Activated T-cell treated with anti-CD3 and anti-CD28 coated beads for 24 hours (primary cell): ENCODE results near the gene SDCBP2.

Experiments
- DNase-seq: peaks from one replicate; pipeline ENCODE4 v3.0.0-alpha.2; 2020; ENCODE audit warnings: low read depth

SDCBP2 gene

GRCh38 chr20:1273366-1273765, 55.6 kb downstream of the SDCBP2 start:
- DNase-seq = no peak

- DNase-seq = no peak
Measured at GRCh38 chr20:1272368-1273100, 56.4 kb downstream of the SDCBP2 start.

GRCh38 chr20:1269850-1270249, 59.1 kb downstream of the SDCBP2 start:
- DNase-seq = no peak

GRCh38 chr20:1269235-1269634, 59.7 kb downstream of the SDCBP2 start:
- DNase-seq = no peak

GRCh38 chr20:1267809-1268374, 61.0 kb downstream of the SDCBP2 start:
- no peak for DNase-seq

GRCh38 chr20:1267161-1267560, 61.8 kb downstream of the SDCBP2 start:
- no peak for DNase-seq

GRCh38 chr20:1266167-1266973, 62.6 kb downstream of the SDCBP2 start, which contains the start of gene SNPH:
SNPH (plus strand) TSS chr20:1266294; CDS start chr20:1296240, 29,946 bp downstream.
- DNase-seq = peak; percentile 60

- no peak for DNase-seq
Measured at GRCh38 chr20:1265916-1266166, 63.1 kb downstream of the SDCBP2 start.

- no peak for DNase-seq
Measured at GRCh38 chr20:1265226-1265915, 63.6 kb downstream of the SDCBP2 start.

- no peak for DNase-seq
Measured at GRCh38 chr20:1264727-1265126, 64.2 kb downstream of the SDCBP2 start.

GRCh38 chr20:1263853-1264252, 65.1 kb downstream of the SDCBP2 start:
- DNase-seq = no peak
